Spleen (tissue), 11 donors: Measurements from ENCODE around the gene GABRB1. TPM values are rescaled to one million over a fixed set of nuclear protein-coding genes. Genes with fewer than 3 reads are reported as not detected.

Experiments used
- DNase-seq: peaks from one replicate; pipeline ENCODE4 v3.0.0-alpha.2; 2020
- H3K27ac ChIP-seq, 8 donors: fragments of 200-600 bp; sonication (generic) in 7 of 8; 1 replicate in 4 of 8; 2 replicates in 4 of 8; pipeline versions ENCODE4 v1.5.0 to v1.8.0; 2016 to 2021; ENCODE audit warnings: inconsistent platforms in 4 of 8, mild to moderate bottlenecking in 4 of 8, moderate library complexity in 1 of 8
- H3K27me3 ChIP-seq, 7 donors: fragments of 200-600 bp; sonication (generic) in 6 of 7; replicated peaks in 1 of 7; 1 replicate in 4 of 7; 2 replicates in 3 of 7; pipeline versions ENCODE4 v1.5.0 to v1.8.0; 2016 to 2021; ENCODE audit warnings: inconsistent platforms in 3 of 7, mild to moderate bottlenecking in 1 of 7
- H3K36me3 ChIP-seq, 6 donors: fragments of 200-600 bp; sonication (generic) in 5 of 6; 1 replicate in 4 of 6; 2 replicates in 2 of 6; pipeline versions ENCODE4 v1.5.0 to v1.8.0; 2016 to 2021; ENCODE audit warnings: inconsistent platforms in 2 of 6
- H3K4me1 ChIP-seq, 6 donors: fragments of 200-600 bp; sonication (generic) in 5 of 6; 1 replicate in 3 of 6; 2 replicates in 3 of 6; pipeline versions ENCODE4 v1.5.0 to v1.8.0; 2016 to 2021; ENCODE audit warnings: inconsistent platforms in 3 of 6
- H3K4me3 ChIP-seq, 8 donors: fragments of 200-600 bp; sonication (generic) in 7 of 8; 1 replicate in 4 of 8; 2 replicates in 4 of 8; pipeline versions ENCODE4 v1.5.0 to v1.8.0; 2016 to 2021; ENCODE audit warnings: inconsistent platforms in 4 of 8, mild to moderate bottlenecking in 4 of 8, moderate library complexity in 2 of 8
- H3K9me3 ChIP-seq, 8 donors: fragments of 200-600 bp; sonication (generic) in 7 of 8; 1 replicate in 4 of 8; 2 replicates in 4 of 8; pipeline versions ENCODE4 v1.5.0 to v1.8.0; 2016 to 2021; ENCODE audit warnings: inconsistent platforms in 4 of 8
- POLR2A ChIP-seq, 3 donors: fragments of 450-650 bp; IDR thresholded peaks; one replicate each; pipeline ENCODE4 v1.5.1; 2017; ENCODE audit warnings: antibody characterized with exemption in 3 of 3, mild to moderate bottlenecking in 1 of 3
- POLR2AphosphoS5 ChIP-seq, 3 donors: sonication (generic); formaldehyde crosslinking; IDR thresholded peaks; one replicate each; pipeline ENCODE4 v1.5.1; 2017; ENCODE audit warnings: antibody characterized with exemption in 3 of 3
- WGBS, 5 donors: extraction: QIAGEN DNeasy Blood & Tissue Kit in 3 of 5; methylation state at CpG; one replicate each; pipeline versions ENCODE4 v1.1.5 to v1.1.7; 2013 to 2018; 5-methylcytosine and 5-hydroxymethylcytosine counted together
- intact Hi-C: fragments of 100-400 bp; cut with DNase I; formaldehyde crosslinking; loops from one replicate; pipeline ENCODE4 v1.15.0; 2023; ENCODE audit warnings: low total_unique reads
- polyA plus RNA-seq, 3 donors: library from polyadenylated mRNA; stranded (reverse); fragments of 200-250 nt; gene quantifications; one replicate each; pipeline ENCODE4 v1.2.1, GENCODE V29; 2013
- total RNA-seq, 7 donors: library from RNA; depleted of rRNA in 3 of 7; stranded (reverse); fragments of >200 nt in 3 of 7; fragmentation: NEBNext Ultra II Directional in 4 of 7; extraction: Animal tissue kit (Norgen Biotek cat#: 25700) in 4 of 7; gene quantifications; one replicate each; pipeline versions ENCODE4 v1.1.0 to v1.2.1, GENCODE V29; 2016 to 2021
- TF ChIP-seq, protein P1 (sequence below), 11 experiments: fragments of 200-600 bp in 7 of 11; fragments of 450-650 bp in 4 of 11; sonication (generic) in 4 of 11; IDR thresholded peaks in 8 of 11; conservative IDR thresholded peaks in 3 of 11; 1 replicate in 7 of 11; 2 replicates in 4 of 11; pipeline versions ENCODE4 v1.4.0 to v1.8.0; 2016 to 2021; ENCODE audit warnings: antibody characterized with exemption in 11 of 11, inconsistent platforms in 4 of 11, mild to moderate bottlenecking in 1 of 11
- donor health status: healthy with polysubstance abuse.
- donor health status: DM: no; HTN: no; CAD: no; lungs with moderate emphysema.
- donor health status: DM: no; HTN: no; CAD: no.
- donor health status: Bipolar disorder and iron deficiency.
- donor health status: healthy.
- donor health status: DM: no; HTN: no; CAD: no.
- donor health status: DM: yes; HTN: yes; CAD: no.

The GABRB1 gene
- total and polyA plus RNA-seq, 10 donors = not detected

DNA sequence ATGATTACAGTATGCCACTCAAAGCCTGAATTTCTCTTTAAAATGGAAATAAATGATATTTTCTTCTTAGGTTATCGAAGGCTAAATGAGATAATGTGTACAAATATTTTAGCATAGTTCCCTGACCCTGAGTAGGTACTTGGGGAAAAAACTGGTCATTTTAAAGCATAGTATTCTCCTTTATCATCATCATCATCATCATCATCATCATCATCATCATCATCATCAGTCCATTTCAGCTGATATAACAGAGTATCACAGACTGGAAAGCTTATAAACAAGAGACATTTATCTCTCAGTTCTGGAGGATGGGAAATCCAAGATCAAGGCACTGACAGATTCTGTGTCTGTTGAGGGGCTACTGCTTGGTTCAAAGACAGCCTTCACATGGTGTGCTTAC, 13.9 kb downstream of the GABRB1 start:
- H3K9me3 ChIP-seq = no peaks in the 10 kb centered on the region
- H3K4me1 ChIP-seq = no peaks in the 10 kb centered on the region
- TF ChIP-seq, protein P1, sequence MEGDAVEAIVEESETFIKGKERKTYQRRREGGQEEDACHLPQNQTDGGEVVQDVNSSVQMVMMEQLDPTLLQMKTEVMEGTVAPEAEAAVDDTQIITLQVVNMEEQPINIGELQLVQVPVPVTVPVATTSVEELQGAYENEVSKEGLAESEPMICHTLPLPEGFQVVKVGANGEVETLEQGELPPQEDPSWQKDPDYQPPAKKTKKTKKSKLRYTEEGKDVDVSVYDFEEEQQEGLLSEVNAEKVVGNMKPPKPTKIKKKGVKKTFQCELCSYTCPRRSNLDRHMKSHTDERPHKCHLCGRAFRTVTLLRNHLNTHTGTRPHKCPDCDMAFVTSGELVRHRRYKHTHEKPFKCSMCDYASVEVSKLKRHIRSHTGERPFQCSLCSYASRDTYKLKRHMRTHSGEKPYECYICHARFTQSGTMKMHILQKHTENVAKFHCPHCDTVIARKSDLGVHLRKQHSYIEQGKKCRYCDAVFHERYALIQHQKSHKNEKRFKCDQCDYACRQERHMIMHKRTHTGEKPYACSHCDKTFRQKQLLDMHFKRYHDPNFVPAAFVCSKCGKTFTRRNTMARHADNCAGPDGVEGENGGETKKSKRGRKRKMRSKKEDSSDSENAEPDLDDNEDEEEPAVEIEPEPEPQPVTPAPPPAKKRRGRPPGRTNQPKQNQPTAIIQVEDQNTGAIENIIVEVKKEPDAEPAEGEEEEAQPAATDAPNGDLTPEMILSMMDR (IDR thresholded peaks at IDR 0.05 in 8 of 11, conservative IDR thresholded peaks at IDR 0.05 in 3 of 11) = no peak
- TF ChIP-seq POLR2AphosphoS5 (IDR thresholded peaks at IDR 0.05) (no peak), POLR2A (IDR thresholded peaks at IDR 0.05) (no peak)
- no peak for DNase-seq
- H3K27ac ChIP-seq = no peak overlapping the region
- 68 to 91% (median 82%) methylated on average over 1 of the region's 1 CpG for WGBS, 5 donors
- no peaks in the 10 kb centered on the region for H3K27me3 ChIP-seq
- H3K4me3 ChIP-seq = no peak overlapping the region
- no peaks in the 10 kb centered on the region for H3K36me3 ChIP-seq
- intact Hi-C loops = no loop called here

DNA sequence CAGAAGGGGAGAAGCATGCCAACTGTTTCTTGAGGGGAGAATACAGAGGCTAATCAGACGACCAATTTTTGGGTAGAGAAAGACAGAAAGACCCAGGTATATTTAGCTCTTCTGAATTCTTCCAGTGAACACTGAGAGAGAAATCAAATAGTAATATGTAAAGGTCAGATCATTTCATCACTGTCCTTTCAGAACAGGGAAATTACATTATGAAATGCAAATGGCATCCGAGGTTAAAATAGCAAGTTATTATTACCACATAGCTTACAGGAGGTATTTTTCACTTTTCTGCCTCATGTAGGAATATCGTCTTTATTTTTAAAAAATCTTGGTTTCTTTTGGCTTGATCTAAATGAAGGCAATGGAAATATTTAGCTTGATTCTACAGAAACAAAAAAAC, 18.0 kb downstream of the GABRB1 start:
- TF ChIP-seq, protein P1 (IDR thresholded peaks at IDR 0.05 in 8 of 11, conservative IDR thresholded peaks at IDR 0.05 in 3 of 11) = no peak
- no peak for TF ChIP-seq POLR2A (IDR thresholded peaks at IDR 0.05)
- TF ChIP-seq POLR2AphosphoS5 (IDR thresholded peaks at IDR 0.05) = no peak
- H3K9me3 ChIP-seq = no peaks in the 10 kb centered on the region
- no peak for DNase-seq
- H3K4me1 ChIP-seq = no peaks in the 10 kb centered on the region
- H3K27me3 ChIP-seq = peaks cover 0 to 6% (median 0%) of the 10 kb centered on the region in 7 donors
- 53 to 76% (median 63%) methylated on average over 3 of the region's 3 CpGs for whole genome bisulfite sequencing, 5 donors
- intact Hi-C loops = no loop called here
- no peaks in the 10 kb centered on the region for H3K36me3 ChIP-seq
- H3K4me3 ChIP-seq = no peak overlapping the region
- H3K27ac ChIP-seq = no peak overlapping the region

DNA sequence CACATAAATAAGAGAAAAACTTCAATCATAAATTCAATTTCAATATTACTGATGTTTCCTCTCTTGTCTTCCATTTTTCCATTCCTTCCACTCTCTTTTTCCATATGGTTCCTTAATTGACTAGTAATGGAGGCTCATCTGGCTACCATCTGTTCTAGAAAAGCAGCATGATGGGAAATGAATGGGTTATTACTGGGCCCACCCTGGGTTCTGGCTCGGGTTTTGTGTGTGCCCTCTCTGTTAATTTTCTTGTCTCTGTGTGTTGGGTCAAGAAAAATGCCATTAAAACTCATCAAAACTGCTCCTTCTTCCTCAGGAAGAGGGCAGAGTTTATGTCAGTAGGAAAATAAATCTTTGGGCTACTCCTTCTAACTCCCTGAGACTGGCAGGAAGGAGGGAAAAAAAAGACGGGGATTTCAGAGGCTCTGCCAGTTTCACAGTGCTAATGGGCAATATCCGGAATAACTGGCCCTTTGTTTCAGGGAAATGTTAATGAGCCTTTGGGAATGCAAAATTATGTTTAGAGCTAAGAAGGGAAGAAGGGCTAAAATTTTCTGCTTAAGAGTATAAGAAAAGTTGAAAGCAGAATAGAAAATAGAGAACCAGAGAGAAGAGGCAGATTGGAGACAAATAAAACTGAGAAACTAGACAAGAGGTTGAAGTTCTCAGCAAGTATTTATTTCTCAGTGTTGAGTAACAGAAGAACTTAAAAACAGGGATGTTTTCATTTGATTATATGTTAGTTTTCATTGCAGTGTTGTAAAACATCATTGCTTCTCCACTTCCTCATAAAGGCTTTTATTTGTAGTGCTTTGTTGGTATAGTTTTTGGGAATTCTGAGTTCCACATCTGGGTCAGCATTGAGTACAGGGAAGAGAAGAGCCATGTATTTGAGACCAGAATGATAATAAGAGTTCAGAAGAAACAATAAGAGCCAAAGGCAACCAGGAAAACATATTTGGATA, 19.7 kb downstream of the GABRB1 start:
- TF ChIP-seq POLR2A (IDR thresholded peaks at IDR 0.05) (no peak), POLR2AphosphoS5 (IDR thresholded peaks at IDR 0.05) (no peak)
- TF ChIP-seq, protein P1 (IDR thresholded peaks at IDR 0.05 in 8 of 11, conservative IDR thresholded peaks at IDR 0.05 in 3 of 11) = no peak
- DNase-seq = no peak
- Histone ChIP-seq H3K4me3 (no peak overlapping the region), H3K27me3 (peaks cover 0 to 6% (median 0%) of the 10 kb centered on the region in 7 donors), H3K36me3 (no peaks in the 10 kb centered on the region), H3K4me1 (no peaks in the 10 kb centered on the region), H3K27ac (no peak overlapping the region), H3K9me3 (no peaks in the 10 kb centered on the region)
- WGBS, 5 donors = 18 to 26% (median 22%) methylated on average over 3 of the region's 3 CpGs
- intact Hi-C loops = no loop called here

DNA sequence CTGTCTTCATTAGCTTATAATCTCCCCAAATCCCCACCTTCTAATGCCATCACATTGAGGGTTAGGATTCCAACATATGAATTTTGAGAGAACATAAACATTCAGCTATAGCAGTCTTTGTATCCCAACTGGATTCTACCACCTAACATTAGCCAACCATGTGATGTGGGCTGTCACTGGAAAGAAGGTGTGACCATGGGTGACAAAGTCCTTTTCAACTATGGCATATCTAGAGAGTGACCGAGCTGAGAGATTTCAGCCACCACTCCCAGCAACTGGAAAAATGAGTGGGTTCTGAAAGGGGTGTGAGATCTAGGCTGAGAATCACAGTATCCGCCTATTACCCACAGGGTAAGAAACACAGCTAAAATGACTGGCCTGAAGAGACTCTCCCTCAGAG, 22.1 kb downstream of the GABRB1 start:
- 81 to 93% (median 86%) methylated on average over 2 of the region's 2 CpGs for WGBS, 5 donors
- Histone ChIP-seq H3K36me3 (no peaks in the 10 kb centered on the region), H3K4me3 (no peak overlapping the region), H3K4me1 (no peaks in the 10 kb centered on the region), H3K27me3 (peaks cover 0 to 6% (median 0%) of the 10 kb centered on the region in 7 donors), H3K9me3 (no peaks in the 10 kb centered on the region), H3K27ac (no peak overlapping the region)
- DNase-seq = no peak
- TF ChIP-seq POLR2AphosphoS5 (IDR thresholded peaks at IDR 0.05) (no peak), POLR2A (IDR thresholded peaks at IDR 0.05) (no peak)
- TF ChIP-seq, protein P1 (IDR thresholded peaks at IDR 0.05 in 8 of 11, conservative IDR thresholded peaks at IDR 0.05 in 3 of 11) = no peak
- intact Hi-C loops = no loop called here
